Spleen (tissue), 11 donors: ENCODE results near the gene SPO11. TPM values are rescaled to one million over a fixed set of nuclear protein-coding genes. Genes with fewer than 3 reads are reported as not detected.

Source experiments
- DNase-seq: peaks from one replicate; pipeline ENCODE4 v3.0.0-alpha.2; 2020
- H3K27ac ChIP-seq, 8 donors: fragments of 200-600 bp; sonication (generic) in 7 of 8; 1 replicate in 4 of 8; 2 replicates in 4 of 8; pipeline versions ENCODE4 v1.5.0 to v1.8.0; 2016 to 2021; ENCODE audit warnings: inconsistent platforms in 4 of 8, mild to moderate bottlenecking in 4 of 8, moderate library complexity in 1 of 8
- H3K27me3 ChIP-seq, 7 donors: fragments of 200-600 bp; sonication (generic) in 6 of 7; replicated peaks in 1 of 7; 1 replicate in 4 of 7; 2 replicates in 3 of 7; pipeline versions ENCODE4 v1.5.0 to v1.8.0; 2016 to 2021; ENCODE audit warnings: inconsistent platforms in 3 of 7, mild to moderate bottlenecking in 1 of 7
- H3K36me3 ChIP-seq, 6 donors: fragments of 200-600 bp; sonication (generic) in 5 of 6; 1 replicate in 4 of 6; 2 replicates in 2 of 6; pipeline versions ENCODE4 v1.5.0 to v1.8.0; 2016 to 2021; ENCODE audit warnings: inconsistent platforms in 2 of 6
- H3K4me1 ChIP-seq, 6 donors: fragments of 200-600 bp; sonication (generic) in 5 of 6; 1 replicate in 3 of 6; 2 replicates in 3 of 6; pipeline versions ENCODE4 v1.5.0 to v1.8.0; 2016 to 2021; ENCODE audit warnings: inconsistent platforms in 3 of 6
- H3K4me3 ChIP-seq, 8 donors: fragments of 200-600 bp; sonication (generic) in 7 of 8; 1 replicate in 4 of 8; 2 replicates in 4 of 8; pipeline versions ENCODE4 v1.5.0 to v1.8.0; 2016 to 2021; ENCODE audit warnings: inconsistent platforms in 4 of 8, mild to moderate bottlenecking in 4 of 8, moderate library complexity in 2 of 8
- H3K9me3 ChIP-seq, 8 donors: fragments of 200-600 bp; sonication (generic) in 7 of 8; 1 replicate in 4 of 8; 2 replicates in 4 of 8; pipeline versions ENCODE4 v1.5.0 to v1.8.0; 2016 to 2021; ENCODE audit warnings: inconsistent platforms in 4 of 8
- POLR2A ChIP-seq, 3 donors: fragments of 450-650 bp; IDR thresholded peaks; one replicate each; pipeline ENCODE4 v1.5.1; 2017; ENCODE audit warnings: antibody characterized with exemption in 3 of 3, mild to moderate bottlenecking in 1 of 3
- POLR2AphosphoS5 ChIP-seq, 3 donors: sonication (generic); formaldehyde crosslinking; IDR thresholded peaks; one replicate each; pipeline ENCODE4 v1.5.1; 2017; ENCODE audit warnings: antibody characterized with exemption in 3 of 3
- WGBS, 5 donors: extraction: QIAGEN DNeasy Blood & Tissue Kit in 3 of 5; methylation state at CpG; one replicate each; pipeline versions ENCODE4 v1.1.5 to v1.1.7; 2013 to 2018; 5-methylcytosine and 5-hydroxymethylcytosine counted together
- intact Hi-C: fragments of 100-400 bp; cut with DNase I; formaldehyde crosslinking; loops from one replicate; pipeline ENCODE4 v1.15.0; 2023; ENCODE audit warnings: low total_unique reads
- polyA plus RNA-seq, 3 donors: library from polyadenylated mRNA; stranded (reverse); fragments of 200-250 nt; gene quantifications; one replicate each; pipeline ENCODE4 v1.2.1, GENCODE V29; 2013
- total RNA-seq, 7 donors: library from RNA; depleted of rRNA in 3 of 7; stranded (reverse); fragments of >200 nt in 3 of 7; fragmentation: NEBNext Ultra II Directional in 4 of 7; extraction: Animal tissue kit (Norgen Biotek cat#: 25700) in 4 of 7; gene quantifications; one replicate each; pipeline versions ENCODE4 v1.1.0 to v1.2.1, GENCODE V29; 2016 to 2021
- TF ChIP-seq, protein P1 (sequence below), 11 experiments: fragments of 200-600 bp in 7 of 11; fragments of 450-650 bp in 4 of 11; sonication (generic) in 4 of 11; IDR thresholded peaks in 8 of 11; conservative IDR thresholded peaks in 3 of 11; 1 replicate in 7 of 11; 2 replicates in 4 of 11; pipeline versions ENCODE4 v1.4.0 to v1.8.0; 2016 to 2021; ENCODE audit warnings: antibody characterized with exemption in 11 of 11, inconsistent platforms in 4 of 11, mild to moderate bottlenecking in 1 of 11
- donor health status: healthy with polysubstance abuse.
- donor health status: DM: no; HTN: no; CAD: no; lungs with moderate emphysema.
- donor health status: DM: no; HTN: no; CAD: no.
- donor health status: Bipolar disorder and iron deficiency.
- donor health status: healthy.
- donor health status: DM: no; HTN: no; CAD: no.
- donor health status: DM: yes; HTN: yes; CAD: no.

The SPO11 gene
- total and polyA plus RNA-seq, 10 donors, result not detected

DNA sequence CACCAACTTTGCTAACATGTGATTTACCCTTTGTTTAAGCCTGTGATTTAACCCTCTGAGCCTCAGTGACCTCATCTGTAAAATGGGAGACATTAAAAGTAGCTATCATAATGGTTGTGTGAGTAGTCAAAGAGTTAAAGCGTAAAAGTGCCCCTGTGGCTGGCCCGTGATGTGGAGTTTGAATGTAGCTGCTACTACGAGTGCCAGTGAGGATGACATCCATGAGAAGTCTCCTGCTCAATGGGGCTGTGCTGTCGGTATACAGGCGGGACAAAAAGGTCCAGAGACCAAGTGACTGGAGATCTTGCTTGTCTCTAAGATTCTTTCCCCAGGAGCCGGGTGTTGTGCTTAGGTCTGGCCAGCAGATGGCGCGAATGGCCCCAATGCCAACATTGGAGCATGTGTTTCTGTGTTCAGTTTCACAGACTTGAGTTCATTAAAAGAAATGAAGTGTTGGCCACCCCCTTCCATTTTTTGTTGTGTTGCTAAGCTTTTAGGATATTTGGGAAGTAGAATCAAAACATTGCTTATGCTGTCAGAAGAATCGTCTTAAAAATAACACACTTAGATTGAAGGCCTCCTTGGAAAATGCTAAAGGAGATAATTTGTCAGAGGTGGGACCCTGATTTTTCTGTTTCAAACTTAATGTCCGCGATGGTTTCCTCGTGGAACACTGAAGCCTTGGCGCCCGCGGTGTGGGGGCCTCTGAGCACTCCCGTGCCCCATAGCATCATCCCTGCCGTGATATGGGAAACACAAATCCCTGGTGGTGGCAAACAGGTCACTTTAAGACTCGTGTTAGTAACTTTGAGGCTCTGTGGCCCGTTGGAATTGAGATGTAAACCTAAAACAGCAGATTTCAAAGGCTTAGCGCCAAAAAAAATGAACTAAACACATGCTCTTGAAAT, 52.2 kb downstream of the SPO11 start:
- Histone ChIP-seq H3K27ac (peak overlapping the region in 1 of 8 donors; percentile 14), H3K4me3 (no peak overlapping the region), H3K27me3 (no peaks in the 10 kb centered on the region), H3K4me1 (peaks cover 4 to 56% (median 30%) of the 10 kb centered on the region in 6 donors), H3K9me3 (no peaks in the 10 kb centered on the region), H3K36me3 (peaks cover 0 to 44% (median 33%) of the 10 kb centered on the region in 6 donors)
- no peak for TF ChIP-seq POLR2A (IDR thresholded peaks at IDR 0.05)
- TF ChIP-seq POLR2AphosphoS5 (IDR thresholded peaks at IDR 0.05), result peak in 1 of 3 donors; percentile 52
- TF ChIP-seq, protein P1, sequence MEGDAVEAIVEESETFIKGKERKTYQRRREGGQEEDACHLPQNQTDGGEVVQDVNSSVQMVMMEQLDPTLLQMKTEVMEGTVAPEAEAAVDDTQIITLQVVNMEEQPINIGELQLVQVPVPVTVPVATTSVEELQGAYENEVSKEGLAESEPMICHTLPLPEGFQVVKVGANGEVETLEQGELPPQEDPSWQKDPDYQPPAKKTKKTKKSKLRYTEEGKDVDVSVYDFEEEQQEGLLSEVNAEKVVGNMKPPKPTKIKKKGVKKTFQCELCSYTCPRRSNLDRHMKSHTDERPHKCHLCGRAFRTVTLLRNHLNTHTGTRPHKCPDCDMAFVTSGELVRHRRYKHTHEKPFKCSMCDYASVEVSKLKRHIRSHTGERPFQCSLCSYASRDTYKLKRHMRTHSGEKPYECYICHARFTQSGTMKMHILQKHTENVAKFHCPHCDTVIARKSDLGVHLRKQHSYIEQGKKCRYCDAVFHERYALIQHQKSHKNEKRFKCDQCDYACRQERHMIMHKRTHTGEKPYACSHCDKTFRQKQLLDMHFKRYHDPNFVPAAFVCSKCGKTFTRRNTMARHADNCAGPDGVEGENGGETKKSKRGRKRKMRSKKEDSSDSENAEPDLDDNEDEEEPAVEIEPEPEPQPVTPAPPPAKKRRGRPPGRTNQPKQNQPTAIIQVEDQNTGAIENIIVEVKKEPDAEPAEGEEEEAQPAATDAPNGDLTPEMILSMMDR (IDR thresholded peaks at IDR 0.05 in 8 of 11, conservative IDR thresholded peaks at IDR 0.05 in 3 of 11), result peak; percentile 93 to 98 (median 95)
- 48 to 57% (median 53%) methylated on average over 20 of the region's 20 CpGs for WGBS, 5 donors
- intact Hi-C loops, result loop anchor here (2.0 kb wide), 1 partner anchor 113 kb away; no protein-coding TSS in a partner anchor
- DNase-seq, result peak; percentile 94

DNA sequence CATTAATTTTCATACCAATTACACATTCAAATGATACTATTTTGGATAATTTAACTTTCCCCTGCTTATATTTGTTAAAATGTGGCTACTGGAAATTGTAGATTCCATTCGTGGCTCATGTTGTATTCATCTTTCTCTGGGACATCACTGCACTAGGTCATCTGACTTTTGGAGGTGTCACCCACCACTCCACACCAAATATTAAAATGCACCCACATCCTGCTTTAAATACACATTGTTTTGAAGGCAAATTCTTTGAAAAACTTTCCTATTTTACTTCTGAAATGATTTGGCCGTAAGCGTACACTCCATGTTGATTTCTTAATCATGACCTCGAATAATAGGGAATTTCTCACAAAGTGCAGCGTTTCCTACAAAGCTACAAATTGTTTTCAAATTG, 52.9 kb downstream of the SPO11 start:
- Histone ChIP-seq H3K9me3 (no peaks in the 10 kb centered on the region), H3K4me3 (no peak overlapping the region), H3K27me3 (no peaks in the 10 kb centered on the region), H3K4me1 (peaks cover 4 to 52% (median 30%) of the 10 kb centered on the region in 6 donors), H3K36me3 (peaks cover 0 to 44% (median 31%) of the 10 kb centered on the region in 6 donors), H3K27ac (peak overlapping the region in 1 of 8 donors; percentile 14)
- intact Hi-C loops, result loop anchor here (2.0 kb wide), 1 partner anchor 112 kb away; no protein-coding TSS in a partner anchor
- no peak for DNase-seq
- WGBS, 5 donors, result 78 to 86% (median 80%) methylated on average over 5 of the region's 5 CpGs
- TF ChIP-seq, protein P1 (IDR thresholded peaks at IDR 0.05 in 8 of 11, conservative IDR thresholded peaks at IDR 0.05 in 3 of 11), result no peak
- TF ChIP-seq POLR2A (IDR thresholded peaks at IDR 0.05) (no peak), POLR2AphosphoS5 (IDR thresholded peaks at IDR 0.05) (no peak)

DNA sequence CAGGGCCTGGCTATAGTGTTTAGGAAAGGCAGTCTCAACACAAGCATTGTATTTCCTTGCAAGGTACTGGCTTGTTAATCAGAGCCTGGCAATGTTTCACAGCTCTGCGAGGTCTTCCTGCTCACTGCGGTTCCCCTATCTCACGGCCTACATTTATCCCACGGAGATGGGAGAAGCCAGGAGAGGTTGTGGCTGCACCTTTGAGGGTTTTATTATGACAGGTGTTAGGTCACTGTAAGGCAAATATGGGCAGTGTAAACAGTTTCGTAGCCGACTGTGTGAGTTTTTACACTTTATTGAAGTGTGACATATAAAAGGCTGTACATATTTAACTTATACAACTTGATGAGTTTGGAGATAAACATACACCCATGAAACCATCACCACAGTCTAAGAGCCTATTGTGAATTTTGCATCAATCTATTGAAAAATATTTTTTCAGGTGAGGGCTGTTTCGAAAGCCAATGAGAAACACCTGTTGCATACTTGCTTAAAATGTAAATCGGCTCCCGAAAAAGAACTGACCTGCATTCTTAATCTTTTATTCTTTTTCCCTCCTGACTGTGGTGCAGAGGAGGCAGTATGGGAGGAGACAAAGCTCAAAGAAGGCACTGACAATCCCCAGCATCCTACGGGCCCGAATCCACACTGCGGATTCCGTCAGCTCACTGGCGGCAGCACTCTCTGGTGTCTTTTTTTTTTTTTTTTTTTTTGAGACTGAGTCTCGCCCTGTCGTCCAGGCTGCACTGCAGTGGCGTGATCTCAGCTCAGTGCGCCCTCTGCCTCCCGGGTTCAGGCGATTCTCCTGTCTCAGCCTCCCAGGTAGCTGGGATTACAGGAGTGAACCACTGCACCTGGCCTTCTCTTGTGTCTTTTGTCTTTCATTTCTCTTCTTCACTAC, 54.1 kb downstream of the SPO11 start:
- intact Hi-C loops, result loop anchor here (2.0 kb wide), 1 partner anchor 111 kb away; no protein-coding TSS in a partner anchor

More for the DNA sequence above, 54.1 kb downstream of the SPO11 start:
- no peaks in the 10 kb centered on the region for H3K9me3 ChIP-seq
- DNase-seq, result peak; percentile 46
- peak overlapping the region in 4 of 8 donors; percentile 41 to 77 (median 46) for H3K27ac ChIP-seq
- H3K4me3 ChIP-seq, result no peak overlapping the region
- peaks cover 4 to 61% (median 32%) of the 10 kb centered on the region in 6 donors for H3K4me1 ChIP-seq
- no peak for TF ChIP-seq POLR2A (IDR thresholded peaks at IDR 0.05)
- TF ChIP-seq, protein P1 (IDR thresholded peaks at IDR 0.05 in 8 of 11, conservative IDR thresholded peaks at IDR 0.05 in 3 of 11), result no peak
- TF ChIP-seq POLR2AphosphoS5 (IDR thresholded peaks at IDR 0.05), result no peak
- H3K27me3 ChIP-seq, result no peaks in the 10 kb centered on the region
- 85 to 88% (median 87%) methylated on average over 19 to 20 of the region's 20 CpGs for WGBS, 5 donors
- H3K36me3 ChIP-seq, result peaks cover 0 to 44% (median 20%) of the 10 kb centered on the region in 6 donors
